ENCODE data around the gene FGFBP1.

DNA sequence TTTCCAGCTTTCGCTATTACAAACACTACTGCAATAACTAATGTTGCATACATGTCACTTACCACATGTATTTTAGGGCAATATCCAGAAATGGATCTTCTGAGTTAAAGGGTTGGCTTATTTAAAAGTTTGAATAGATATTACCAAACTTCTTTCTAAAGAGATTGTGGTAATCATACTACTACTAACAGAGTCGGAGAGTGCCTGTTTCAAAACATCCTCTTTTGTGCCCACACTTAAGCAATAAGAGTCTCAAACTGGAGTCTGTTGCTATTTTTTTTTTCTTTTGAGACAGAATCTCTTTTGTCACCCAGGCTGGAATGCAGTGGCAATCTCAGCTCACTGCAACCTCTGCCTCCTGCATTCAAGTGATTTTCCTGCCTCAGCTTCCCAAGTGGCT, 35.8 kb downstream of the FGFBP1 start:
- TF ChIP-seq EZH2 (IDR thresholded peaks at IDR 0.05; ENCODE audit: insufficient read depth, poor library complexity, severe bottlenecking) = no peak
- TF ChIP-seq EZH2phosphoT487 (IDR thresholded peaks at IDR 0.05; ENCODE audit: insufficient read depth, low read depth) = no peak

Data from GM23248 (cell line).